PFSK-1 (cell line): ENCODE measurements around the gene LYPD6B.

Experiments used
- FOXP2 ChIP-seq: optimal IDR thresholded peaks from 2 replicates; pipeline ENCODE3; 2011; ENCODE audit warnings: borderline replicate concordance, control low read depth, inconsistent platforms; ENCODE audit not compliant: insufficient read depth; ENCODE audit errors: extremely low read length, extremely low read depth
- POLR2AphosphoS5 ChIP-seq: IDR thresholded peaks from 2 replicates; pipeline ENCODE4 v1.6.1; 2012; ENCODE audit warnings: low read depth, mild to moderate bottlenecking, control low read depth, low read length, moderate library complexity
- REST ChIP-seq, 2 experiments: IDR thresholded peaks; 2 replicates each; pipeline versions ENCODE4 v1.6.1 to v1.8.0; 2011 to 2012; ENCODE audit warnings: low read depth in 2 of 2, low read length in 2 of 2, control low read depth in 1 of 2, inconsistent platforms in 1 of 2, mild to moderate bottlenecking in 1 of 2, moderate library complexity in 1 of 2; ENCODE audit not compliant: insufficient read depth in 1 of 2
- SIN3A ChIP-seq: IDR thresholded peaks from 2 replicates; pipeline ENCODE4 v1.6.1; 2012; ENCODE audit warnings: mild to moderate bottlenecking, low read length, moderate library complexity, borderline replicate concordance; ENCODE audit not compliant: insufficient read depth
- TAF1 ChIP-seq: IDR thresholded peaks from 2 replicates; pipeline ENCODE4 v1.6.1; 2012; ENCODE audit warnings: low read length, control low read depth, borderline replicate concordance; ENCODE audit not compliant: insufficient read depth

Gene LYPD6B

GRCh38 chr2:149036507-149037293 lies 1.8 kb upstream of the LYPD6B start:
- TF ChIP-seq TAF1 (no peak), SIN3A (no peak), REST (IDR thresholded peaks at IDR 0.05; ENCODE audit: insufficient read depth in 1 of 2, low read depth in 2 of 2, low read length in 2 of 2) (no peak), FOXP2 (no peak), POLR2AphosphoS5 (no peak)

GRCh38 chr2:149037851-149038250 lies 648 bp upstream of the LYPD6B start:
- TF ChIP-seq SIN3A (no peak), FOXP2 (no peak), POLR2AphosphoS5 (no peak), TAF1 (no peak), REST (IDR thresholded peaks at IDR 0.05; ENCODE audit: insufficient read depth in 1 of 2, low read depth in 2 of 2, low read length in 2 of 2) (no peak)

GRCh38 chr2:149039213-149039724 lies 770 bp downstream of the LYPD6B start:
- TF ChIP-seq POLR2AphosphoS5 (no peak), FOXP2 (no peak), SIN3A (no peak), TAF1 (no peak), REST (IDR thresholded peaks at IDR 0.05; ENCODE audit: insufficient read depth in 1 of 2, low read depth in 2 of 2, low read length in 2 of 2) (no peak)

- TF ChIP-seq TAF1 (no peak), REST (IDR thresholded peaks at IDR 0.05; ENCODE audit: insufficient read depth in 1 of 2, low read depth in 2 of 2, low read length in 2 of 2) (no peak), FOXP2 (no peak), SIN3A (no peak), POLR2AphosphoS5 (no peak)
Measured at GRCh38 chr2:149040451-149040850, 2.0 kb downstream of the LYPD6B start.

- TF ChIP-seq FOXP2, result no peak
- TF ChIP-seq TAF1, result no peak
- TF ChIP-seq SIN3A, result no peak
- TF ChIP-seq REST (IDR thresholded peaks at IDR 0.05; ENCODE audit: insufficient read depth in 1 of 2, low read depth in 2 of 2, low read length in 2 of 2), result no peak
- TF ChIP-seq POLR2AphosphoS5, result no peak
Measured at GRCh38 chr2:149041482-149041881, 3.0 kb downstream of the LYPD6B start.
